ENCODE data around the gene MPC1. TPM values are rescaled to one million over a fixed set of nuclear protein-coding genes. Genes with fewer than 3 reads are reported as not detected.

Gene MPC1
- total and polyA plus RNA-seq, 2 donors from 2014 or later: 74.1 to 313 TPM

- H3K27me3 ChIP-seq (ENCODE audit: control insufficient read depth, insufficient read depth, low read length): no peaks in the 10 kb centered on the region
- peak overlapping the region in 1 of 3 donors; percentile 26 for H3K9ac ChIP-seq (ENCODE audit: low read length in 3 of 3)
- H3K9me3 ChIP-seq (ENCODE audit: control insufficient read depth in 2 of 3, insufficient read depth in 1 of 3, low read length in 3 of 3): no peaks in the 10 kb centered on the region
- H3K27ac ChIP-seq (ENCODE audit: low read depth in 2 of 2, low read length in 2 of 2): no peak overlapping the region
- no peak for FAIRE-seq
- H3K4me3 ChIP-seq (ENCODE audit: low read length in 3 of 3): no peak overlapping the region
- TF ChIP-seq CTCF (IDR thresholded peaks at IDR 0.05; ENCODE audit: borderline replicate concordance, extremely low read depth, insufficient read depth): no peak
- DNase-seq: no peak
- H3K36me3 ChIP-seq (ENCODE audit: control insufficient read depth in 2 of 3, insufficient read depth in 3 of 3, low read length in 3 of 3): peaks cover 3 to 7% (median 6%) of the 10 kb centered on the region in 3 donors
- intact Hi-C loops (cut with DNase I): no loop called here
- peaks cover 0 to 3% (median 2%) of the 10 kb centered on the region in 3 donors for H3K4me1 ChIP-seq (ENCODE audit: control insufficient read depth in 2 of 3, insufficient read depth in 2 of 3, low read depth in 1 of 3, low read length in 3 of 3)
Observed at GRCh38 chr6:166318649-166319600, 63.8 kb downstream of the MPC1 start.

- intact Hi-C loops (cut with DNase I): no loop called here
- H3K4me1 ChIP-seq (ENCODE audit: control insufficient read depth in 2 of 3, insufficient read depth in 2 of 3, low read depth in 1 of 3, low read length in 3 of 3): peaks cover 0 to 3% (median 2%) of the 10 kb centered on the region in 3 donors
- H3K4me3 ChIP-seq (ENCODE audit: low read length in 3 of 3): no peak overlapping the region
- H3K27ac ChIP-seq (ENCODE audit: low read depth in 2 of 2, low read length in 2 of 2): no peak overlapping the region
- DNase-seq (peak in 4 of 5 donors; percentile 31 to 93 (median 50)), FAIRE-seq (no peak)
- H3K9ac ChIP-seq (ENCODE audit: low read length in 3 of 3): peak overlapping the region in 1 of 3 donors; percentile 26
- peaks cover 0 to 2% (median 0%) of the 10 kb centered on the region in 3 donors for H3K36me3 ChIP-seq (ENCODE audit: control insufficient read depth in 2 of 3, insufficient read depth in 3 of 3, low read length in 3 of 3)
- H3K27me3 ChIP-seq (ENCODE audit: control insufficient read depth, insufficient read depth, low read length): no peaks in the 10 kb centered on the region
- no peak for TF ChIP-seq CTCF (IDR thresholded peaks at IDR 0.05; ENCODE audit: borderline replicate concordance, extremely low read depth, insufficient read depth)
- no peaks in the 10 kb centered on the region for H3K9me3 ChIP-seq (ENCODE audit: control insufficient read depth in 2 of 3, insufficient read depth in 1 of 3, low read length in 3 of 3)
Observed at GRCh38 chr6:166318227-166318626, 64.5 kb downstream of the MPC1 start.

- H3K27ac ChIP-seq (ENCODE audit: low read depth in 2 of 2, low read length in 2 of 2): no peak overlapping the region
- H3K4me3 ChIP-seq (ENCODE audit: low read length in 3 of 3): no peak overlapping the region
- no peaks in the 10 kb centered on the region for H3K9me3 ChIP-seq (ENCODE audit: control insufficient read depth in 2 of 3, insufficient read depth in 1 of 3, low read length in 3 of 3)
- H3K4me1 ChIP-seq (ENCODE audit: control insufficient read depth in 2 of 3, insufficient read depth in 2 of 3, low read depth in 1 of 3, low read length in 3 of 3): peaks cover 0 to 3% (median 2%) of the 10 kb centered on the region in 3 donors
- H3K9ac ChIP-seq (ENCODE audit: low read length in 3 of 3): no peak overlapping the region
- no peak for FAIRE-seq
- no peak for TF ChIP-seq CTCF (IDR thresholded peaks at IDR 0.05; ENCODE audit: borderline replicate concordance, extremely low read depth, insufficient read depth)
- intact Hi-C loops (cut with DNase I): no loop called here
- H3K36me3 ChIP-seq (ENCODE audit: control insufficient read depth in 2 of 3, insufficient read depth in 3 of 3, low read length in 3 of 3): no peaks in the 10 kb centered on the region
- H3K27me3 ChIP-seq (ENCODE audit: control insufficient read depth, insufficient read depth, low read length): no peaks in the 10 kb centered on the region
- DNase-seq: no peak
Observed at GRCh38 chr6:166317261-166318212, 65.2 kb downstream of the MPC1 start.

Measured in kidney (tissue), 14 donors.